Epithelial cell of proximal tubule (primary cell): Measurements from ENCODE around the gene VSIG4. TPM values are rescaled to one million over a fixed set of nuclear protein-coding genes. Genes with fewer than 3 reads are reported as not detected.

Source experiments
- DNase-seq: peaks from one replicate; pipeline ENCODE4 v3.0.0-alpha.2; 2011; ENCODE audit warnings: low read depth
- H3K4me3 ChIP-seq: 2 replicates; pipeline ENCODE4 v1.5.1; 2011; ENCODE audit warnings: low read depth, mild to moderate bottlenecking, low read length
- CTCF ChIP-seq: conservative IDR thresholded peaks from 2 replicates; pipeline ENCODE4 v1.5.1; 2012; ENCODE audit warnings: low read depth, mild to moderate bottlenecking, low read length
- total RNA-seq: library from RNA; depleted of rRNA; stranded (reverse); fragments of >200 nt; gene quantifications from 2 replicates; pipeline ENCODE4 v1.2.3, GENCODE V29; 2015

The VSIG4 gene
- total RNA-seq, 1 donor from 2014 or later: not detected

DNA sequence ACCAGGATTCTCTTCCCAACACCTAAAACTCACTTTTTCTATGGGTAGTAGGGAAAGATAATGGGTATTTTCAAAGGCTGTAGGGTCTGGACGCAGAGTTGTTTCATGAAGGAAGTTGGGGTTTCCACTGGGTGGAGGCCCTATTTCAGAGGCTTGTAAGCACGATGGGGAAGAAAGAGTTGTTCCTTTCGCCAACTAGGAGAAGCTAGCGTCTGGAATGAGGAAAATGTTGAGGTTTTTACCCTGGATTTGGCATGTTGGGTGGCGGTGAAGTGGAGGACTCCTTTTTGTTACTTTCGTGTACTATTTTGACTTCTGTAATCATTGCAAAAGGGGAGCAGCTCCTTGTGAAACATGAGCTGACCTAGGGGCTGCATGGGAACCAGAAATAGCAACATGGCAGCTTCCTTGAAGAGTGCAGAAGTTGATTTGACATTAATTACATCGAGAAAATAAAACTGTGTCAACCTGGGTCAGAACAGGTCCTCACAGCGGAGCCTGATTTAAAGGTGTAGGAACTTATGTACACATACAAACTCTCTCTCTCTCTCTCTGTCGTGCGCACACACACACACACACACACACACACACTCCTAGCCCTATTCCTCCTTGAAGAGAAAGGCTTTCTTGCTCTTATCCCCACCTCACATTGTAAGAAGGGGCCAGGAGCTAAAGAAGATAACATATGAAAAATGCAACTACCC lies 19.1 kb downstream of the VSIG4 start:
- H3K4me3 ChIP-seq: no peak overlapping the region
- no peak for DNase-seq
- no peak for TF ChIP-seq CTCF

- no peak for TF ChIP-seq CTCF
- H3K4me3 ChIP-seq: no peak overlapping the region
- no peak for DNase-seq
Measured at GRCh38 chrX:66019974-66020373, 19.9 kb downstream of the VSIG4 start.

GRCh38 chrX:66019310-66019652 lies 20.6 kb downstream of the VSIG4 start:
- H3K4me3 ChIP-seq: no peak overlapping the region
- no peak for TF ChIP-seq CTCF

GRCh38 chrX:66018585-66019309 lies 21.1 kb downstream of the VSIG4 start:
- no peak for TF ChIP-seq CTCF
- DNase-seq: no peak
- no peak overlapping the region for H3K4me3 ChIP-seq

More at GRCh38 chrX:66019310-66019652, 20.6 kb downstream of the VSIG4 start:
- no peak for DNase-seq

- TF ChIP-seq CTCF: no peak
- DNase-seq: no peak
Measured at GRCh38 chrX:66017659-66018170, 22.2 kb downstream of the VSIG4 start.

GRCh38 chrX:66016905-66017658 lies 22.8 kb downstream of the VSIG4 start:
- TF ChIP-seq CTCF: no peak
- H3K4me3 ChIP-seq: no peak overlapping the region
- no peak for DNase-seq

More at GRCh38 chrX:66017659-66018170, 22.2 kb downstream of the VSIG4 start:
- no peak overlapping the region for H3K4me3 ChIP-seq
